GM12878 (cell line): ENCODE measurements around the gene SDC1. TPM values are rescaled to one million over a fixed set of nuclear protein-coding genes. Genes with fewer than 3 reads are reported as not detected.

Experiments used
- ATAC-seq: fragments of 200-7000 bp; cut with Tn5 transposase; 3 replicates; pipeline ENCODE4 v1.9.1; 2020; ENCODE audit warnings: mild to moderate bottlenecking, moderate library complexity
- BruUV-seq: library from RNA; stranded (reverse); fragments of 400-500 nt; replicated peaks from 2 replicates; lab custom pipeline; 2021; lab: Mats Ljungman, UMichigan
- CTCF ChIA-PET: fragments of 300-600 bp; sonication (Branson Sonifier 250); formaldehyde crosslinking; extraction: SDS; loops from one replicate; lab custom pipeline; 2021; ENCODE audit warnings: inconsistent platforms; lab: Yijun Ruan, JAX
- POLR2A ChIA-PET: fragments of 350-600 bp; formaldehyde crosslinking; extraction: SDS; loops from one replicate; lab custom pipeline; 2021; ENCODE audit warnings: inconsistent platforms; lab: Charles Lee
- RAD21 ChIA-PET: fragments of 300-600 bp; sonication (Branson Sonifier 250); formaldehyde crosslinking; loops from one replicate; lab custom pipeline; 2023; ENCODE audit warnings: antibody characterized with exemption; ENCODE audit not compliant: unreplicated experiment; lab: Charles Lee
- SMC1A ChIA-PET: fragments of 300-600 bp; sonication (Branson Sonifier 250); formaldehyde crosslinking; loops from one replicate; lab custom pipeline; 2023; ENCODE audit not compliant: unreplicated experiment, uncharacterized antibody; lab: Charles Lee
- DNase-seq: peaks from one replicate; pipeline ENCODE4 v3.0.0-alpha.2; 2011; ENCODE audit warnings: low read depth, low spot score
- FAIRE-seq: peaks from 3 replicates; lab custom pipeline; 2011; peaks lifted over from hg19 to GRCh38; lab: Jason Lieb, UNC
- H2AFZ ChIP-seq: 2 replicates; pipeline ENCODE4 v1.6.0; 2011; ENCODE audit warnings: low read depth, low read length, control low read depth; ENCODE audit not compliant: control insufficient read depth
- H3K27ac ChIP-seq: 2 replicates; pipeline ENCODE4 v1.5.1; 2011; ENCODE audit warnings: control low read depth; ENCODE audit not compliant: control insufficient read depth, insufficient read depth
- H3K27me3 ChIP-seq, 2 experiments: replicated peaks in 1 of 2; 2 replicates each; pipeline versions ENCODE4 v1.6.0 to v1.6.1; 2011; ENCODE audit warnings: low read length in 1 of 2; ENCODE audit not compliant: control insufficient read depth in 2 of 2, insufficient read depth in 2 of 2
- H3K36me3 ChIP-seq, 2 experiments: 2 replicates each; pipeline ENCODE4 v1.5.1; 2011; ENCODE audit warnings: low read length in 1 of 2; ENCODE audit not compliant: control insufficient read depth in 2 of 2, insufficient read depth in 2 of 2
- H3K4me1 ChIP-seq: 2 replicates; pipeline ENCODE4 v1.6.1; 2011; ENCODE audit warnings: mild to moderate bottlenecking, low read length, moderate library complexity, mixed read lengths; ENCODE audit not compliant: control insufficient read depth, insufficient read depth
- H3K4me2 ChIP-seq: 2 replicates; pipeline ENCODE4 v1.6.0; 2011; ENCODE audit warnings: control low read depth; ENCODE audit not compliant: control insufficient read depth, insufficient read depth
- H3K4me3 ChIP-seq: fragments of 200-600 bp; sonication (generic); 2 replicates; pipeline ENCODE4 v1.5.1; 2016
- H3K79me2 ChIP-seq: 2 replicates; pipeline ENCODE4 v1.6.0; 2011; ENCODE audit warnings: low read length; ENCODE audit not compliant: control insufficient read depth, insufficient read depth
- H3K9ac ChIP-seq: 2 replicates; pipeline ENCODE4 v1.8.0; 2011; ENCODE audit warnings: low read length, control low read depth, mixed read lengths; ENCODE audit not compliant: control insufficient read depth, insufficient read depth
- H3K9me3 ChIP-seq: replicated peaks from 3 replicates; pipeline ENCODE4 v1.5.1; 2011; ENCODE audit warnings: mild to moderate bottlenecking, low read length; ENCODE audit not compliant: control insufficient read depth, insufficient read depth
- H4K20me1 ChIP-seq: 2 replicates; pipeline ENCODE4 v1.6.0; 2011; ENCODE audit not compliant: control insufficient read depth, insufficient read depth
- BACH1 ChIP-seq: fragments of 450-650 bp; IDR thresholded peaks from 2 replicates; pipeline ENCODE4 v1.6.1; 2017; ENCODE audit warnings: mild to moderate bottlenecking, borderline replicate concordance
- CBX5 ChIP-seq: sonication (generic); IDR thresholded peaks from 2 replicates; pipeline ENCODE4 v1.6.1; 2016; ENCODE audit warnings: low read depth, moderate library complexity, mild to moderate bottlenecking, inconsistent platforms
- CREM ChIP-seq: IDR thresholded peaks from 2 replicates; pipeline ENCODE4 v1.6.1; 2014; ENCODE audit warnings: antibody characterized with exemption, low read depth
- CUX1 ChIP-seq: IDR thresholded peaks from 2 replicates; pipeline ENCODE4 v1.6.1; 2012; ENCODE audit warnings: improper control_type of control experiment, low read depth, low read length; ENCODE audit not compliant: insufficient replicate concordance
- FOXK2 ChIP-seq: fragments of 450-650 bp; IDR thresholded peaks from 2 replicates; pipeline ENCODE4 v1.6.1; 2017; ENCODE audit warnings: mild to moderate bottlenecking, moderate library complexity
- JUNB ChIP-seq: IDR thresholded peaks from 2 replicates; pipeline ENCODE4 v1.6.1; 2016; ENCODE audit warnings: antibody characterized with exemption, mild to moderate bottlenecking
- MAX ChIP-seq: IDR thresholded peaks from 2 replicates; pipeline ENCODE4 v1.6.1; 2012; ENCODE audit warnings: low read depth, low read length, improper control_type of control experiment
- NFYB ChIP-seq: IDR thresholded peaks from 2 replicates; pipeline ENCODE4 v1.6.1; 2011; ENCODE audit warnings: low read depth, mild to moderate bottlenecking, low read length, improper control_type of control experiment, moderate library complexity; ENCODE audit not compliant: insufficient read depth
- NRF1 ChIP-seq: conservative IDR thresholded peaks from 2 replicates; pipeline ENCODE4 v1.6.1; 2011; ENCODE audit warnings: mild to moderate bottlenecking, low read depth, low read length, improper control_type of control experiment
- PML ChIP-seq: IDR thresholded peaks from 2 replicates; pipeline ENCODE4 v1.6.1; 2012; ENCODE audit warnings: low read length, inconsistent platforms
- TCF7 ChIP-seq: IDR thresholded peaks from 2 replicates; pipeline ENCODE4 v1.6.1; 2014; ENCODE audit warnings: antibody characterized with exemption, borderline replicate concordance
- WGBS: methylation state at CpG from one replicate; pipeline ENCODE4 v1.1.6; 2016; ENCODE audit warnings: low lambda C conversion rate; ENCODE audit not compliant: insufficient replicate concordance, insufficient coverage; ENCODE audit errors: missing lambda C conversion rate; 5-methylcytosine and 5-hydroxymethylcytosine counted together
- in situ Hi-C: fragments of 300-500 bp; cut with MboI; formaldehyde crosslinking; loops from 9 replicates; pipeline ENCODE4 v1.14.3; 2018; ENCODE audit warnings: mixed read lengths
- intact Hi-C: fragments of 100-400 bp; cut with micrococcal nuclease; formaldehyde crosslinking; loops from one replicate; pipeline ENCODE4 v1.14.2; 2022; ENCODE audit not compliant: unreplicated experiment
- polyA plus RNA-seq, 11 experiments: library from polyadenylated mRNA; depleted of rRNA in 4 of 11; unstranded in 6 of 11; stranded (reverse) in 5 of 11; fragments of >200 nt; fragmentation: Nextera tagmentation in 4 of 11; fragmentation: Illumina TruSeq in 1 of 11; extraction: Ambion mirVana in 4 of 11; extraction: Trizol in 1 of 11; gene quantifications; 1 replicate in 1 of 11; 2 replicates in 10 of 11; pipeline versions ENCODE4 v1.2.1 to v1.2.3, GENCODE V29; 2011 to 2016; ENCODE audit warnings: inconsistent platforms in 2 of 11, missing spikeins in 2 of 11, low read depth in 1 of 11
- total RNA-seq, 4 experiments: library from RNA; depleted of rRNA in 3 of 4; stranded (reverse); fragments of >200 nt in 3 of 4; fragmentation: Illumina TruSeq in 1 of 4; extraction: Trizol in 1 of 4; gene quantifications; 2 replicates each; pipeline versions ENCODE4 v1.2.1 to v1.2.3, GENCODE V29; 2013 to 2021

Gene SDC1
- total and polyA plus RNA-seq, 10 of the 15 experiments (the other 5 are each of a cell fraction or from before 2014, with no cell fraction given) = 0.85 to 36.8 (median 23.7) TPM

GRCh38 chr2:20203521-20204225, 21.3 kb downstream of the SDC1 start:
- FAIRE-seq = no peak
- Histone ChIP-seq H2AFZ (no peak overlapping the region), H3K9me3 (no peaks in the 10 kb centered on the region), H3K27ac (no peak overlapping the region), H3K4me2 (no peak overlapping the region)
- in situ Hi-C loops = no loop called here
- POLR2A ChIA-PET = no interaction called here
- RAD21 ChIA-PET = interaction anchor here (1.4 to 3.2 kb wide), 3 partner anchors 17 to 68 kb away, joined by 3 to 10 read pairs (median 6); no protein-coding TSS in a partner anchor
- ATAC-seq = no peak
- SMC1A ChIA-PET = interaction anchor here (1.4 to 1.5 kb wide), 3 partner anchors 11 to 68 kb away, joined by 4 to 5 read pairs (median 5); partner anchors contain the start of gene SDC1
- 75% methylated on average over 15 of the region's 17 CpGs for WGBS
- CTCF ChIA-PET = interaction anchor here (0.8 to 5.2 kb wide), 3 partner anchors 22 to 68 kb away, joined by 3 to 23 read pairs (median 7); partner anchors contain the start of gene SDC1
- TF ChIP-seq FOXK2 (no peak), JUNB (no peak), TCF7 (no peak), MAX (no peak), CREM (no peak)
- TF ChIP-seq, all 136 proteins: peak for 0
- intact Hi-C loops = no loop called here
- Histone ChIP-seq H3K27me3 (no peaks in the 10 kb centered on the region), H4K20me1 (no peaks in the 10 kb centered on the region), H3K4me1 (peaks cover 24% of the 10 kb centered on the region), H3K4me3 (no peak overlapping the region), H3K79me2 (0 out of 2 replicates have a peak, but pooled peaks cover 3% of the 10 kb centered on the region), H3K9ac (no peak overlapping the region), H3K36me3 (no peaks in the 10 kb centered on the region; a peak in 1 of 4 replicates)
- DNase-seq = no peak
- no TSS peak for BruUV-seq

GRCh38 chr2:20203072-20203471, 21.9 kb downstream of the SDC1 start:
- H2AFZ ChIP-seq = no peak overlapping the region
- no peaks in the 10 kb centered on the region for H4K20me1 ChIP-seq
- DNase-seq = no peak
- H3K4me1 ChIP-seq = peaks cover 18% of the 10 kb centered on the region
- no peak overlapping the region for H3K9ac ChIP-seq
- no peak for FAIRE-seq
- 0 out of 2 replicates have a peak, but pooled peaks cover 3% of the 10 kb centered on the region for H3K79me2 ChIP-seq
- no peaks in the 10 kb centered on the region; a peak in 1 of 4 replicates for H3K36me3 ChIP-seq
- 79% methylated on average over 10 of the region's 10 CpGs for WGBS
- ChIA-PET SMC1A (interaction anchor here (1.4 kb wide), 1 partner anchor 67 kb away, joined by 5 read pairs; no protein-coding TSS in a partner anchor), POLR2A (no interaction called here), CTCF (interaction anchor here (0.8 kb wide), 1 partner anchor 47 kb away, joined by 3 read pairs; no protein-coding TSS in a partner anchor), RAD21 (interaction anchor here (1.0 to 3.2 kb wide), 3 partner anchors 16 to 67 kb away, joined by 3 to 10 read pairs (median 3); no protein-coding TSS in a partner anchor)
- no peaks in the 10 kb centered on the region for H3K9me3 ChIP-seq
- H3K4me3 ChIP-seq = no peak overlapping the region
- in situ Hi-C loops (no loop called here), intact Hi-C loops (no loop called here)
- ATAC-seq = no peak
- no peak overlapping the region for H3K27ac ChIP-seq
- no TSS peak for BruUV-seq
- H3K27me3 ChIP-seq = no peaks in the 10 kb centered on the region
- H3K4me2 ChIP-seq = no peak overlapping the region
- no peak for TF ChIP-seq BACH1
- no peak for TF ChIP-seq PML
- TF ChIP-seq NFYB = no peak
- TF ChIP-seq CBX5 = no peak
- no peak for TF ChIP-seq CUX1
- no peak for TF ChIP-seq NRF1
